Raji (cell line): ENCODE measurements around the gene ABHD17C.

ENCODE experiments used
- POLR2A ChIP-seq: IDR thresholded peaks from 2 replicates; pipeline ENCODE4 v1.6.1; 2011; ENCODE audit warnings: low read depth, low read length, control low read depth; ENCODE audit not compliant: insufficient read depth

Gene ABHD17C

DNA sequence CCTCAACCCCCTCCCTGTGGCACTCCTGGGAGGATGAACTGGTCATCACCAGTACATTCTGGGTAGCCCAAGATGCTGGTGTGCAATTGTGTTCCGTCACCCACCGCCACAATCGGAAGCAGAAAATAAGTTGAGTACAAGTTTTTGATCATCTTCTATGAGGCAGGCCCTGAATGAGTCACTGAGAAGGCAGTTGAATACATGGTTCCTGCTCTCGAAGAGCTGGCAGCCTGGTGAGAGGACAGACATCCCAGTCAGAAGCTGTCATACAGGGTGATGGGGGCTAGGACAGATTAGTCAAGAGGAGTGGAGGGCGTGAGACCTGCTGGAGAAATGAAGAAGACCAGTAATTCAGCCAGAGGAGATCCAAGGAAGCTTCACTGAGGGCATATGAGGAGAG is 90.2 kb downstream of the ABHD17C start:
- no peak for TF ChIP-seq POLR2A

GRCh38 chr15:80785811-80786354 is 90.8 kb downstream of the ABHD17C start:
- TF ChIP-seq POLR2A, result no peak

DNA sequence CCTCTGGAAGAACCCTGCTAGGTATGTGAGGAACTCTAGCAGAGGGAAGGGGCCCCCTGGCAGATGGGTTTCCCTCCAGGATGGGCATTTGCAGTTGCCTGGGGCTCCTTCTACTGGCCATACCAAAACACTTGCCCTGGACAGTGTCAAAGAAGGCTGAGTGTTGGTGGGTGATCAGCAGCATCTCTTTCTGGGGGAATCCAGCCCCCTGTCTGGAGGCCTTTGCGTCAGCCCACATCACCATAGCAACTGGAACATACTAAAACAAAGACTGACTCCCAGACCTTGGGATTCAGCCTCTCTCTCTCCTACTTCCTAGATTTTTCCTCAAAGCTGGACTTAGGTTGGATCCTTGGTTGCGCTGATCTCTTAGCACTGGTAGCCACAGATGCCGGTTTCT is 92.2 kb downstream of the ABHD17C start:
- TF ChIP-seq POLR2A, result no peak

GRCh38 chr15:80788536-80788935 is 93.4 kb downstream of the ABHD17C start:
- no peak for TF ChIP-seq POLR2A

DNA sequence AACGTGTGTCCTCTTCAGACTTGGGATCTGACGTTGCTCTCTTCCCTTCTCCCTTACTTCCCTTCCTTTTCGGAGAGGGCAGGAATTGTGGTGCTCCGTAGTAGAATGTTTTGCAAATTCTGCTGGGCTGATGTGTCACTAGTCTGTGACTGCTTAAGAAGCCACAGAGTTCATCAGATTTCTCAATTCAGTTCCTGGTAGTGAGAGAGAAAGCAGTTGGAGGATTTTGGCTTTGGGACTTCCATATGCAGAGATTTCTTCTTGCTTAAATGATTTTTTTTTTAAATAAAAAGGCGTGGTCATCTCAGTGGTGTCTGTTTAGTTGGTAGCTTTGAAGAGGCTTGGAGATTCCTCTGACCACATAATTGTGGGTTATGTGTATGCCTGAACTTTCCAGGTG is 94.2 kb downstream of the ABHD17C start:
- no peak for TF ChIP-seq POLR2A

DNA sequence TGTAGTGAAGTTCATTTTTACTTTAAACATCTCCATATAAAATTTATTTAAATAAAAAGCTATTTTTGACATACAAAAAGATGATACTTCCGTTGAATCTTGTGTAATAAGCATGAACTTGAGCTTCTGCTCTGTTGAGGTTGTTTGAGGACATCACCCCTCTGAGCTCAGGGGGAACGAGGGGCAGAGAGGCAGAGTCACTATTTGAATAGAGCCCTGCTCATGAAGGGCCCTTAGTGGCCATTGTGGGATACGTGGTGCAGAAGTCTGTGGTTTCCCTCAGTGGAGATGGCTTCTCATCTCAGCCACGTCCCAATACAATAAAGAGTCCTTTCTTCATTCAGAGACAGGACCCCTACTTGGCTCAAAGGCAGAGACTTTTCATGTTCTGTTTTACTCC is 94.7 kb downstream of the ABHD17C start:
- TF ChIP-seq POLR2A, result no peak

DNA sequence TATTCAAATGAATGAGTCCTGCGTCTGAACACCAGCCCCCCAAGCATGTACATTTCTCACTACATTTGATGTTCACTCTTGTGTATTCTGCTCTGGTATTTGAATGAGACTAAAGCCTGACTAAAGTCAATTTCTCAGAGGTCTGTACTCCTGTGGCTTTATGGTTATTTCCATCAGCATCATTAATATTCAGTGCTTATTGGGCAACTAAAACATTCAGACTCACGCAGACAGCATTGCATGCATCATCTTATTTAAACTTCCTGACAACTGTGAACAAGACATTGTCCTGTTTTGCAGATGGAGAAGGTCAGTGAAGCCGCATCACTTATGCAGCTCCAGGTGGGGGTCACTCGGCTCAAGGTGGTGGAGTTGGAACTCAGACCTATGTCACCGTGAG is 95.1 kb downstream of the ABHD17C start:
- no peak for TF ChIP-seq POLR2A

DNA sequence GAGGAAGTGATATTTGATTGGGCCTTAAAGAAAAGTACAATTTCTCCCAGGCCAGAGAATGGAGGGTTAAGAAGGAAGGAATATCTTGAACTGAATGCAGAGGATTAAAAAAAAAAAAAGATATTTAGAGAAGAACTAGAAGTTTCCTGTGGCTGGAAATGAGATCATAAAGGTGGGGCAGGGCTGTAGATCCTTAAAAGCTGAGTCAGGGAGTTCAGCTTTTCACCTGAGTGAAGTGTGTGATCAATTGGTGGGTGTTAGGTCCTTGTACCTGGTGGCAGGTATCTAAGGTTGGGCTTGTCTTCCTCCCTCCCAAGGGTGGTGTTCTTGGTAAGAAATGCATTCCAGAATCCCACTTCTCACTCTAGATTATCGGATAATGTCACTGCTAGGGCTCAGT is 95.9 kb downstream of the ABHD17C start:
- TF ChIP-seq POLR2A, result no peak

- no peak for TF ChIP-seq POLR2A
Measured at GRCh38 chr15:80796407-80796806, 101.3 kb downstream of the ABHD17C start.

- no peak for TF ChIP-seq POLR2A
Measured at GRCh38 chr15:80798911-80799310, 103.8 kb downstream of the ABHD17C start.

GRCh38 chr15:80800067-80800466 is 105.0 kb downstream of the ABHD17C start:
- no peak for TF ChIP-seq POLR2A

DNA sequence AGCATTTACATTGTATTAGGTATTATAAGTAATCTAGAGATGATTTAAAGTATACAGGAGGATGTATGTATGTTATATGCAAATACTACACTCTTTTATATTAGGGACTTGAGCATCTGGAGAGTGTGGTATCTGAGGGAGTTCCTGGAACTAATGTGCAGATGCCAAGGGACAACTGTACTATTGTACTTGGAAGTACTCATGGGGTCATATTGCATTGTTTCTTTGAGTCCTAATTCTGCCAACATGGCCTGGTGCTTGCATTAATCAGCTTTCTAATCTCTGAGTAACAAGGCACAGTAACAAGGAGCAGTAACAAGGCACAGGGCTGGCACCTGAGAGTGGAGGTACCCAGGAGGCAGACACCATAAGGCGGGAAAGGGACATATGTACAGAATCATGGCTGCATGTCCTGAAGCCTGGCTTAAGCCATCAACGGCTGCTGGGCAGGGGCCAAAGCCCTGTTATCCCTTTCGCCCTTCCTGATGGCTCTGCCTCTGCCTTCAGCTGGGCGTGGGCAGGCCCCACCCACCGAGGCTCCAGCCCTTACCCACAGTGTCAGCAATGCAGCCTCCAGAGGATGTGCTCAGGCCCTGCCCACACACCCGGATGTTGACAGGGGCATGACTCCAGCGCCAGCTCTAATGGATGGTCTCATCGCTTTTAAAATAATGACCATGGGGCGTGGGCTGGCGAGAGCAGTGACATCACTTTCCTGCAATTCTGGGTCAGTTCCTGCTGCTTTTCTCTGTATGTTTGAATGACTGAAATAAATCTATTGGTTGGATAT is 107.0 kb downstream of the ABHD17C start:
- no peak for TF ChIP-seq POLR2A

- no peak for TF ChIP-seq POLR2A
Measured at GRCh38 chr15:80803580-80804525, 108.7 kb downstream of the ABHD17C start.

GRCh38 chr15:80804970-80805495 is 109.9 kb downstream of the ABHD17C start:
- TF ChIP-seq POLR2A, result no peak
